GM12801 (cell line): ENCODE results near the gene MAU2.

Source experiments
- TF ChIP-seq, protein P1 (sequence below): IDR thresholded peaks from one replicate; pipeline ENCODE4 v1.5.1; 2011; ENCODE audit warnings: control low read depth; ENCODE audit not compliant: insufficient read length; ENCODE audit errors: extremely low read depth

Gene MAU2

DNA sequence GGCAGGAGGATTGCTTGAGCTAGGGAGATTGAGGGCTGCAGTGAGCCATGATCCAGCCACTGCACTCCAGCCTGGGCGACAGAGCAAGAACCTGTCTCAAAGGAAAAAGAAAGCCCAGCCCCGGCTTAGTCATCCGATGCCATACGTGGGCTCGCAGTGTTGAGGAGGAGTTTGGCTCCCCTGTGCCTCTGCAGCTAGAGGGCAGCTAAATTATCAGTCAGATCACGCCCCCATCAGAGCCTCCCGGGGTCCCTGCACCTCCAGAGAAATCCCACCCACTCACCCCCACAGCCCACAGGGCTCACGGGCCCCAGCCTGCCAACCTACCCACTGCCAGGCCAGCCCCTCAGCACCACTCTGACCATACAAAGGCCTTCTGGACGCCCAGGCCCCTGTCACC lies 27.6 kb downstream of the MAU2 start:
- TF ChIP-seq, protein P1, sequence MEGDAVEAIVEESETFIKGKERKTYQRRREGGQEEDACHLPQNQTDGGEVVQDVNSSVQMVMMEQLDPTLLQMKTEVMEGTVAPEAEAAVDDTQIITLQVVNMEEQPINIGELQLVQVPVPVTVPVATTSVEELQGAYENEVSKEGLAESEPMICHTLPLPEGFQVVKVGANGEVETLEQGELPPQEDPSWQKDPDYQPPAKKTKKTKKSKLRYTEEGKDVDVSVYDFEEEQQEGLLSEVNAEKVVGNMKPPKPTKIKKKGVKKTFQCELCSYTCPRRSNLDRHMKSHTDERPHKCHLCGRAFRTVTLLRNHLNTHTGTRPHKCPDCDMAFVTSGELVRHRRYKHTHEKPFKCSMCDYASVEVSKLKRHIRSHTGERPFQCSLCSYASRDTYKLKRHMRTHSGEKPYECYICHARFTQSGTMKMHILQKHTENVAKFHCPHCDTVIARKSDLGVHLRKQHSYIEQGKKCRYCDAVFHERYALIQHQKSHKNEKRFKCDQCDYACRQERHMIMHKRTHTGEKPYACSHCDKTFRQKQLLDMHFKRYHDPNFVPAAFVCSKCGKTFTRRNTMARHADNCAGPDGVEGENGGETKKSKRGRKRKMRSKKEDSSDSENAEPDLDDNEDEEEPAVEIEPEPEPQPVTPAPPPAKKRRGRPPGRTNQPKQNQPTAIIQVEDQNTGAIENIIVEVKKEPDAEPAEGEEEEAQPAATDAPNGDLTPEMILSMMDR: no peak

- TF ChIP-seq, protein P1: no peak
Observed at GRCh38 chr19:19349365-19349764, 28.7 kb downstream of the MAU2 start.

GRCh38 chr19:19352823-19353222 lies 32.2 kb downstream of the MAU2 start:
- TF ChIP-seq, protein P1: no peak

- TF ChIP-seq, protein P1: no peak
Observed at GRCh38 chr19:19354007-19354406, 33.4 kb downstream of the MAU2 start.

DNA sequence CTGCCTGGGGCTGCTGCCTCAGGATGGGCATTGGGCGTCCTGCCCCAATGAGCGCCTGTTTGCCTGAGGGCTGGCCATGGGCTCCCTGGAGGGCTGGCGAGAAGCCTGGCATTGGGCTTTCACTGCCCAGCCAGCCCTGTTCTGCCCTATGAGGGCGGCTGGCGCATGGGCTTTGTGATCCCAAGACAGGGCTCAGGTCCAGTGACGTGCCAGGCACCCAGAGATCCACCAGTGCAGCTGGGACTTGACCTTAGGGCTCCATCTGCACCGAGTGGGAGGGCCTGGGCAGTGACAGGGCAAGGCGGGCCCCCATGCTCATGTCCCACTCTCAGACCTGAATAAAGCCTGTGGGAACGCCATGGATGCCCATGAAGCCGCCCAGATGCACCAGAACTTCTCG lies 34.3 kb downstream of the MAU2 start:
- TF ChIP-seq, protein P1: no peak

DNA sequence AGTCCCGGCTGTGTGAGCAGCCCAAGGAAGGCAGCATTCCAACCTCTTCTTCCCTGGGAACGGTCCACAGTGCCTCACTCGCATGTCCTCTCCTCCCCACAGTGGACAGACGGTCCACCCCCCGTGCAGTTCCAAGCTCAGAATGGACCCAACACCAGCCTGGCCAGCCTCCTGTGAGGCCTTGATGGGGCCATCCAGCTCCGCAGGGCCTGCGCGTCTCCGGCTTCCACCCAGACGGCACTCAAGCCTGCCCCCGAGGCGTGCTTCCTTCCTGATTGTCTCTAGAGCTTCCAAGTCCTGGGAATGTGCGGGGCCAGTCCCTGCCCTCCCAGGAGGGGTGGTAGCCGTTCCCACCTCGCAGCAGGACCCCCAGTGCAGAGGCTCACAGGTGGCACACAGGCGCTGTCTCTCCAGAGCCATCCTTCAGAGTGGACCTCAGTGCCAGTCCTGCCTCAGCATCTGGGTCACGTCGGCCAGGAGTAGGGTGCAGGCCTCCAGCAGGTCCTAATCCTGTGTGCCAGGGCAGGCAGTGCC lies 35.0 kb downstream of the MAU2 start:
- TF ChIP-seq, protein P1: no peak

DNA sequence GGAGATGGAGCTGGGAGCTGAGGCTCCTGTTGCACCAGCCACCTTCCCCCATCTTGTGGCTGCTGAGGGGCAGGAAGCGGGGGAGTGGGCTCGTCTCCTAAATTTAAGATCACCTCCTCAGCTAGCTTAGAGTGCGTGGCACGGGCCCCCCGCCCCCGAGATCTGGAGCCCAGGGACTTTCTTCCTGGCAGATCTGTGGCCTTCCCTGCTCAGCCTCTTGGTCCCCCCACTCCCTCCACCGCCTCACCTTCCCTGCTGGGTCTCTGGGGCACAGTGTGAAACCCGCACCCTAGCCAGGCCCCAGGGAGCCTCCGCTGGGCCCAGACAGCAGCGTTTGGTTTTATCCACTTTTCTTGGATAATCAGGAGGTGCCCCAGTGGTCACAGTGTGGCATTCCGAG lies 35.9 kb downstream of the MAU2 start:
- TF ChIP-seq, protein P1: no peak

DNA sequence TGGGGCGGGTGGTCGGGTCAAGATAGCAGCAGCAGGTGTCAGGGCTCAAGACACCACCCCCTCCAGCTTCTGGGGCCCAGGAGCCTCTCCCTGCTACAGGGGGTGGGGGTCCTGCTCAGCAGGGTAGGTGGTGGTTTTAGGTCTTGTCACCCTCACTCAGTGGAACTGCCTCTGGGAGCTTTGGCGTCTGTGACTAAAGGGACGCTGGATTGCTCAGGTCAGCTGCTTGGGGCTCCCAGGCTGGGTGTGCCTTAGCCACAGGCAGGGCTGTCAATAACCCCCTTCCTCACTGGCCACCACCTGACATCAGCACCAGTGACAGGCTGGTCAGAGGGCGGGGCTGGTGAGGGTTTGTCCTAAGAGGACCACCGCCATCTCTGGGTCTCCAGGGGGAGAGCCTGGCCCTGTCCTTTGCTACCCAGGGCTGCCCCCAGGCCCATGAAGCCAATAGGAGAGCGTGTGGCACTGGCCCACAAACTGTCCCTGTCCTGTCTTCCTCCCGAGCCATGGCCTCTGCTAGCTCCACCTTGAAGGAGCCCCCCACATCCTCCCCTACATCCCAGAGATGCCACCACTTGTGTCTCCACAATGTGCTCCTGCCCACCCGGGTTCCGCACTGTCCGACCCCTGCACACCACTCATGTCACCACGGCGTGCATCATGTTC lies 36.4 kb downstream of the MAU2 start:
- TF ChIP-seq, protein P1: no peak
